T-helper 22 cell (primary cell): ENCODE results near the gene MYO1D.
"Not testable (repeated sequence)": the region's sequence is repeated elsewhere in the genome, so short reads cannot be mapped to it uniquely, and the experiment has no call there.

ENCODE experiments used
- DNase-seq: peaks from one replicate; pipeline ENCODE4 v3.0.0-alpha.2; 2020; ENCODE audit warnings: low read depth

MYO1D gene

GRCh38 chr17:32671896-32672295 lies 205.0 kb downstream of the MYO1D start:
- no peak for DNase-seq

- no peak for DNase-seq
These were observed 211.9 kb downstream of the MYO1D start for GRCh38 chr17:32664936-32665583.

GRCh38 chr17:32660496-32660985 lies 216.4 kb downstream of the MYO1D start:
- DNase-seq = no peak

- DNase-seq = no peak
These were observed 217.5 kb downstream of the MYO1D start for GRCh38 chr17:32659419-32659842.

GRCh38 chr17:32658470-32659418 lies 218.2 kb downstream of the MYO1D start:
- no peak for DNase-seq

GRCh38 chr17:32656886-32657285 lies 220.0 kb downstream of the MYO1D start:
- no peak for DNase-seq

- no peak for DNase-seq
These were observed 222.6 kb downstream of the MYO1D start for GRCh38 chr17:32654324-32654723.

- DNase-seq = no peak
These were observed 225.8 kb downstream of the MYO1D start for GRCh38 chr17:32651084-32651483.

GRCh38 chr17:32648450-32648849 lies 228.5 kb downstream of the MYO1D start:
- DNase-seq = no peak

- no peak for DNase-seq
These were observed 230.0 kb downstream of the MYO1D start for GRCh38 chr17:32646941-32647340.

- DNase-seq = not testable (repeated sequence)
These were observed 235.4 kb downstream of the MYO1D start for GRCh38 chr17:32641514-32641913.

GRCh38 chr17:32636598-32637218 lies 240.2 kb downstream of the MYO1D start:
- DNase-seq = no peak

GRCh38 chr17:32634167-32634566 lies 242.8 kb downstream of the MYO1D start:
- DNase-seq = no peak

GRCh38 chr17:32631341-32632096 lies 245.4 kb downstream of the MYO1D start:
- no peak for DNase-seq

GRCh38 chr17:32629563-32630190 lies 247.2 kb downstream of the MYO1D start:
- DNase-seq = no peak

GRCh38 chr17:32628271-32629044 lies 248.5 kb downstream of the MYO1D start:
- no peak for DNase-seq

- DNase-seq = no peak
These were observed 249.5 kb downstream of the MYO1D start for GRCh38 chr17:32627239-32627996.

GRCh38 chr17:32626379-32626791 lies 250.5 kb downstream of the MYO1D start:
- no peak for DNase-seq

GRCh38 chr17:32625971-32626370 lies 251.0 kb downstream of the MYO1D start:
- DNase-seq = no peak

- no peak for DNase-seq
These were observed 253.7 kb downstream of the MYO1D start for GRCh38 chr17:32623196-32623595.
